GM12865 (cell line): ENCODE results near the gene RNF207.
"Not testable (repeated sequence)": the region's sequence is repeated elsewhere in the genome, so short reads cannot be mapped to it uniquely, and the experiment has no call there.

Experiments
- DNase-seq: peaks from one replicate; pipeline ENCODE4 v3.0.0; 2010; ENCODE audit warnings: low read depth
- H3K4me3 ChIP-seq: 2 replicates; pipeline ENCODE4 v1.5.1; 2011; ENCODE audit warnings: mild to moderate bottlenecking, low read depth, low read length, control low read depth
- CTCF ChIP-seq: IDR thresholded peaks from 2 replicates; pipeline ENCODE4 v1.5.1; 2011; ENCODE audit warnings: low read length, control low read depth, low read depth, inconsistent platforms; ENCODE audit not compliant: insufficient read depth; ENCODE audit errors: missing control alignments

Gene RNF207

DNA sequence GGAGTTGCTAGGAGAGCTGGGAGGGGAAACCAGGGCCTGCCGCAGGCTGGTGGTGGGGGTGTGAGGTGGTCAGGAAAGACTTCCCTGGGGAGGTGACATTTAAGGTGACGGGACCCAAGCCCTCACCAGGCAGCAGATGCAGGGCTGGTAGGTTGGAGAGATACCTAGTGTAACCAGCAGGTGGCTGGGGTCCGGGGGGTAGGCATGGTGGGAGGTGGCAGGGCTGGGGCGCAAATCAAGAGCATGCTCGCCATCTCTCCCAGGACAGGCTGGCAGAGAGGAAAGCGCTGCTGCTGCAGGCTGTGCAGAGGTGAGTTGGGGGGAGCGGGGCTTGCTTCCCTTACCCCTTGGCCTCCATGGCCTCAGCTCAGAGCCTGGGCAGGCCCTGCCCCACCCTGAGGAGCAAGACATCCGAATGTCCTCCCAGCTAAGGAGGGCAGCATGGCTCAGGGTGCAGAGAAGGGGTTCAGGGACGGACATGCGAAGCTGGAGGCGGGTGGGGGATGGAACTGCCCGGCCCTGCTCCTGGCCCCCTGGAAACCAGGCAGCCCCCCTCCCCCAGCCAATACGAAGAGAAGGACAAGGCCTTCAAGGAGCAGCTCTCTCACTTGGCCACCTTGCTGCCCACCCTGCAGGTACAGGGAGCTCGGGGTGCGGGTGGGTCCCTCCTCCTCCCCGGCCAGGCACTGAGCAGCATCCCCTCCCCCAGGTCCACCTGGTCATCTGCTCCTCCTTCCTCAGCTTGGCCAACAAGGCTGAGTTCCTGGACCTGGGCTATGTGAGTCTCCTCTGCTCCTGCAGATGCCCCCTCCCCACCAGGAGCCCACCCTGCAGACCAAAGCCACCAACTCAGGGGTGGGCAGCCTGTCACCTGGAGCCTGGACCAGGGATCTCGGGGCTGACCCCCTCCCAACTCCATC, 4.0 kb downstream of the RNF207 start:
- no peak overlapping the region for H3K4me3 ChIP-seq
- TF ChIP-seq CTCF = peak; percentile 48
- peak; percentile 53 for DNase-seq

DNA sequence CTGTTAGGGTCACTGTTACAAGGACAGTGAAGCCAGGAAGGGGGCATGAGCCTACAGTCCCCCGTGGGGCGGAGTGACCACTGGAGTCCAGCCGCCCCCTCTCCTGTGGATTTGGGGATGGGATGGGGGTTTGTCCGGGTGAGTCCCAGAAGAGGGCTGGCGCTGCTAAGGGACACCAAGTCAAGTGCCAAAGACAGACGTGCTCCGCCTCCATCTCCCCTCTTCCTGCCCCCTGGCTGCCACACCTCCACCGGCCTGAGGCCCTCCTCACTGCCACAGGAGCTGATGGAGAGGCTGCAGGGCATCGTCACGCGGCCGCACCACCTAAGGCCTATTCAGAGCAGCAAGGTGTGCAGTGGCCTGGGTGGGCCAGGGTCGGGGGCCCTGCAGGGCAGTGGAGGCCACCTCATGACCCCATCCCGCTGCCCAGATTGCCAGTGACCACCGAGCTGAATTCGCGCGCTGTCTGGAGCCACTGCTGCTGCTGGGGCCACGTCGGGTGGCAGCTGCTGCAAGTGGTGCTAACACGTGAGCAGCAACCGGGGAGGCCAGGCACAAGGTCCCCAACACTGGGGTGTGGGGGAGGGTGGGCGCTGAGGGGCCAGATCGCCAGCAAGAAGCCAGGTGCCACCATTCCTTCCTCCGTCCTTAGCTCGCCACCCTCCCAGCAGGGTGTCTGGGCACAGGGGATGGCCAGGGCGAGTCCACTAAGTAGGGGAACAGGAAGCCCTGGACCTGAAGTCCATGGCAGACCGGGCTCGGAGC, 4.9 kb downstream of the RNF207 start:
- H3K4me3 ChIP-seq = no peak overlapping the region
- TF ChIP-seq CTCF = no peak
- DNase-seq = no peak

DNA sequence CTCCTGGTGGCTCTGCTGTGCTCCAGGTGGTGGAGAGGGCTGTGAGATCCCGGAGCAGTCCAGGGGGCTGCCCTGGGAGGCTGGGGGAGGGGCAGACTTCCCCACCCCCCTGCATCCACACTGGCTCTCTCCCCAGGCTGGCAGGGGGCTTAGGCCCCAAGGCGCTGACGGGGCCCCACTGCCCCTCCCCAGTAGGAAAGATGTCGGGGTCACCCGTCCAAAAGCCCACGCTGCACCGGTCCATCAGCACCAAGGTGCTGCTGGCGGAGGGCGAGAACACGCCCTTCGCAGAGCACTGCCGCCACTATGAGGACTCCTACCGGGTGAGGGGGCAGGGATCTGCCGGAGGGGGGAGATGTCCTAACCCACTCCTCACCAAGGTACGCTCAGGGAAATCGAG, 5.8 kb downstream of the RNF207 start:
- no peak for TF ChIP-seq CTCF
- no peak for DNase-seq
- H3K4me3 ChIP-seq = no peak overlapping the region

GRCh38 chr1:6212193-6212959, 6.5 kb downstream of the RNF207 start:
- H3K4me3 ChIP-seq = no peak overlapping the region
- TF ChIP-seq CTCF = no peak
- peak; percentile 61 for DNase-seq

- DNase-seq = no peak
- no peak overlapping the region for H3K4me3 ChIP-seq
- TF ChIP-seq CTCF = no peak
Measured at GRCh38 chr1:6218375-6219164, 12.7 kb downstream of the RNF207 start.

- DNase-seq, H3K4me3 ChIP-seq: not testable (repeated sequence)
Measured at GRCh38 chr1:6219641-6220040, 13.7 kb downstream of the RNF207 start.
